A549 (cell line): ENCODE data around the gene DSPP. TPM values are rescaled to one million over a fixed set of nuclear protein-coding genes. Genes with fewer than 3 reads are reported as not detected.

Source experiments
- ATAC-seq, 2 experiments: fragments of 200-7000 bp in 1 of 2; fragments of >200 bp in 1 of 2; cut with Nextera tagmentation in 1 of 2; cut with Tn5 transposase in 1 of 2; 3 replicates each; pipeline versions ENCODE4 v1.8.0 to v1.9.1; 2018 to 2020; ENCODE audit warnings: mild to moderate bottlenecking in 1 of 2, moderate library complexity in 1 of 2
- CTCF ChIA-PET: fragments of 300-600 bp; sonication (Branson Sonifier 250); formaldehyde crosslinking; extraction: SDS; loops from one replicate; lab custom pipeline; 2021; ENCODE audit warnings: antibody characterized with exemption, inconsistent platforms; lab: Yijun Ruan, JAX
- POLR2A ChIA-PET: fragments of 350-600 bp; formaldehyde crosslinking; extraction: SDS; loops from one replicate; lab custom pipeline; 2021; ENCODE audit warnings: antibody characterized with exemption, inconsistent platforms; lab: Yijun Ruan, JAX
- DNase-seq, 2 experiments: peaks; one replicate each; pipeline versions ENCODE4 v3.0.0 to v3.0.0-alpha.2; 2011 to 2016; ENCODE audit warnings: low read depth in 1 of 2, low spot score in 1 of 2
- FAIRE-seq: peaks from 2 replicates; lab custom pipeline; 2011; peaks lifted over from hg19 to GRCh38; lab: Jason Lieb, UNC
- H3K27ac ChIP-seq, 2 experiments: fragments of >200 bp; sonication (Bioruptor Twin); formaldehyde crosslinking; 3 replicates each; pipeline ENCODE4 v1.5.1; 2016 to 2017
- H3K4me1 ChIP-seq: fragments of >200 bp; sonication (Bioruptor Twin); formaldehyde crosslinking; 3 replicates; pipeline ENCODE4 v1.6.1; 2016
- H3K4me2 ChIP-seq: fragments of >200 bp; sonication (Bioruptor Twin); formaldehyde crosslinking; 3 replicates; pipeline ENCODE4 v1.6.1; 2016
- H3K4me3 ChIP-seq: fragments of >200 bp; sonication (Bioruptor Twin); formaldehyde crosslinking; 3 replicates; pipeline ENCODE4 v1.5.1; 2016
- H3K9me3 ChIP-seq: fragments of >200 bp; sonication (Bioruptor Twin); formaldehyde crosslinking; 3 replicates; pipeline ENCODE4 v1.6.1; 2016
- CBX2 ChIP-seq: fragments of 200-600 bp; sonication (generic); IDR thresholded peaks from 2 replicates; pipeline ENCODE4 v1.6.1; 2016; ENCODE audit warnings: low read depth, mild to moderate bottlenecking, borderline replicate concordance
- CHD2 ChIP-seq: fragments of 150-350 bp; IDR thresholded peaks from 2 replicates; pipeline ENCODE4 v1.6.1; 2014; ENCODE audit warnings: low read length; ENCODE audit not compliant: partially characterized antibody
- CHD4 ChIP-seq: fragments of 200-600 bp; sonication (generic); IDR thresholded peaks from 2 replicates; pipeline ENCODE4 v1.6.1; 2016; ENCODE audit warnings: antibody characterized with exemption, mild to moderate bottlenecking, borderline replicate concordance
- E2F6 ChIP-seq: IDR thresholded peaks from 2 replicates; pipeline ENCODE4 v1.6.1; 2012; ENCODE audit warnings: low read depth, borderline replicate concordance
- EP300 ChIP-seq, 2 experiments: fragments of >200 bp; sonication (Bioruptor Twin); formaldehyde crosslinking; IDR thresholded peaks; 2 replicates in 1 of 2; 3 replicates in 1 of 2; pipeline ENCODE4 v1.6.1; 2016 to 2017
- HDAC2 ChIP-seq: fragments of 200-600 bp; sonication (generic); IDR thresholded peaks from 2 replicates; pipeline ENCODE4 v1.6.1; 2016
- HEYL ChIP-seq: fragments of 250-450 bp; sonication (Bioruptor Pico); IDR thresholded peaks from 2 replicates; pipeline ENCODE4 v1.8.0; 2021; ENCODE audit warnings: mild to moderate bottlenecking, moderate library complexity
- HOXA7 ChIP-seq: fragments of 250-450 bp; sonication (Bioruptor Pico); IDR thresholded peaks from 2 replicates; pipeline ENCODE4 v1.5.0; 2020; ENCODE audit warnings: mild to moderate bottlenecking, moderate library complexity
- HOXB5 ChIP-seq: fragments of 250-450 bp; sonication (Bioruptor Pico); IDR thresholded peaks from 2 replicates; pipeline ENCODE4 v1.5.0; 2020; ENCODE audit warnings: mild to moderate bottlenecking, moderate library complexity
- KDM5A ChIP-seq: fragments of 200-600 bp; sonication (generic); IDR thresholded peaks from 2 replicates; pipeline ENCODE4 v1.6.1; 2016; ENCODE audit warnings: antibody characterized with exemption, mild to moderate bottlenecking
- MAFK ChIP-seq: fragments of 450-650 bp; IDR thresholded peaks from 2 replicates; pipeline ENCODE4 v1.6.1; 2014; ENCODE audit not compliant: partially characterized antibody
- MAZ ChIP-seq: fragments of 150-350 bp; IDR thresholded peaks from 2 replicates; pipeline ENCODE4 v1.6.1; 2014; ENCODE audit warnings: antibody characterized with exemption, low read depth, low read length, borderline replicate concordance
- MYC ChIP-seq: IDR thresholded peaks from 2 replicates; pipeline ENCODE4 v1.6.1; 2012; ENCODE audit warnings: mild to moderate bottlenecking, inconsistent platforms, low read length, improper control_type of control experiment, borderline replicate concordance
- NFE2L2 ChIP-seq: fragments of 150-350 bp; conservative IDR thresholded peaks from 2 replicates; pipeline ENCODE4 v1.6.1; 2014; ENCODE audit warnings: low read length
- NR3C1 ChIP-seq: fragments of >200 bp; sonication (Bioruptor Twin); formaldehyde crosslinking; IDR thresholded peaks from 3 replicates; pipeline ENCODE4 v1.6.1; 2017
- POLR2AphosphoS2 ChIP-seq: conservative IDR thresholded peaks from 2 replicates; pipeline ENCODE4 v1.6.1; 2012; ENCODE audit warnings: low read length, improper control_type of control experiment, inconsistent platforms
- RAD21 ChIP-seq, 2 experiments: fragments of >200 bp in 1 of 2; sonication (Bioruptor Twin) in 1 of 2; formaldehyde crosslinking in 1 of 2; IDR thresholded peaks in 1 of 2; conservative IDR thresholded peaks in 1 of 2; 2 replicates in 1 of 2; 3 replicates in 1 of 2; pipeline ENCODE4 v1.6.1; 2012 to 2018; ENCODE audit warnings: inconsistent platforms in 1 of 2
- RARB ChIP-seq: fragments of 250-450 bp; sonication (Bioruptor Pico); IDR thresholded peaks from 2 replicates; pipeline ENCODE4 v1.8.0; 2021; ENCODE audit warnings: mild to moderate bottlenecking, moderate library complexity
- REST ChIP-seq: fragments of 200-600 bp; sonication (generic); IDR thresholded peaks from 2 replicates; pipeline ENCODE4 v1.6.1; 2016; ENCODE audit warnings: antibody characterized with exemption, mild to moderate bottlenecking, moderate library complexity
- RNF2 ChIP-seq: fragments of 200-600 bp; sonication (generic); IDR thresholded peaks from 2 replicates; pipeline ENCODE4 v1.6.1; 2016; ENCODE audit warnings: low read depth, mild to moderate bottlenecking, antibody characterized with exemption, moderate library complexity, borderline replicate concordance
- TFCP2L1 ChIP-seq: fragments of 250-450 bp; sonication (Bioruptor Pico); IDR thresholded peaks from 2 replicates; pipeline ENCODE4 v1.5.0; 2021; ENCODE audit warnings: mild to moderate bottlenecking
- TP53 ChIP-seq: fragments of 250-450 bp; sonication (Bioruptor Pico); IDR thresholded peaks from 2 replicates; pipeline ENCODE4 v1.5.0; 2021; ENCODE audit warnings: mild to moderate bottlenecking, moderate library complexity
- ZSCAN20 ChIP-seq: fragments of 250-450 bp; sonication (Bioruptor Pico); IDR thresholded peaks from 2 replicates; pipeline ENCODE4 v1.8.0; 2022; ENCODE audit warnings: mild to moderate bottlenecking, moderate library complexity
- WGBS: methylation state at CpG from one replicate; pipeline ENCODE4 v1.1.6; 2017; ENCODE audit errors: missing lambda C conversion rate; 5-methylcytosine and 5-hydroxymethylcytosine counted together
- polyA plus RNA-seq, 4 experiments: library from polyadenylated mRNA; depleted of rRNA in 3 of 4; stranded (reverse); fragments of >200 nt; fragmentation: RNase III in 1 of 4; extraction: RNeasy Plus Mini Kit Qiagen cat#74134 plus additional on column Dnase treatment in 1 of 4; gene quantifications; 2 replicates in 3 of 4; 3 replicates in 1 of 4; pipeline ENCODE4 v1.2.3, GENCODE V29; 2011 to 2017
- TF ChIP-seq, protein P1 (sequence below): fragments of >200 bp; sonication (Bioruptor Twin); formaldehyde crosslinking; IDR thresholded peaks from 3 replicates; pipeline ENCODE4 v1.6.1; 2016
- TF ChIP-seq, protein P2 (sequence below): fragments of >200 bp; sonication (Bioruptor Twin); formaldehyde crosslinking; IDR thresholded peaks from 2 replicates; pipeline ENCODE4 v1.6.1; 2016
- TF ChIP-seq, protein P3 (sequence below): IDR thresholded peaks from 2 replicates; pipeline ENCODE4 v1.6.1; 2012

DSPP gene
- polyA plus RNA-seq, 2 of the 4 experiments (the other 2 are of a cell fraction), result not detected

DNA sequence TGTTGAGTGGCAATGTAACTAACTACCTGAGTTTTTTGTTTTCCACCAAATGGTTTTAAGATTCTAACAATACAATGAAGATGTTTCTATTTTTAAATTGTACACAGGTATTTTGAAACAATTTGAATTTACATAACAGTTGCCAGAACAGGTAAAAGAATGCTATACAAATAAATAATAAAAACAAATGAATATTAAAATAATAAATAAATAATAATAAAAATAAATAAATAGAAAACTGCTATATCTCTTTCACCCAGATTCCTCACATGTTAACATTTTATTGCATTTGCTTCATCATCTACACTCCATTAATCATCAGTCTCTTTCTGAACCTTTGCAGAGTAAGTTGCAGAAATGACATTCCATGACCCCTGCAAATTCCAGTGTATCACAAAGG lies 32.3 kb upstream of the DSPP start:
- FAIRE-seq, result no peak
- Histone ChIP-seq H3K4me1 (no peaks in the 10 kb centered on the region), H3K4me2 (no peak overlapping the region), H3K27ac (no peak overlapping the region), H3K4me3 (no peak overlapping the region), H3K9me3 (no peaks in the 10 kb centered on the region)
- TF ChIP-seq NFE2L2 (no peak), CHD4 (no peak), MYC (no peak), HOXA7 (CRISPR knock-in tag) (no peak), TFCP2L1 (CRISPR knock-in tag) (no peak), NR3C1 (no peak)
- no peak for ATAC-seq
- no peak for DNase-seq
- POLR2A ChIA-PET, result no interaction called here
- CTCF ChIA-PET, result no interaction called here

- Histone ChIP-seq H3K27ac (no peak overlapping the region), H3K4me3 (no peak overlapping the region), H3K4me1 (no peaks in the 10 kb centered on the region), H3K9me3 (no peaks in the 10 kb centered on the region), H3K4me2 (no peak overlapping the region)
- FAIRE-seq, result no peak
- 76% methylated on average over 2 of the region's 2 CpGs for WGBS
- no peak for TF ChIP-seq MAZ
- peak; percentile 75 for TF ChIP-seq MAFK
- TF ChIP-seq HEYL (CRISPR knock-in tag), result no peak
- CTCF ChIA-PET, result no interaction called here
- no peak for DNase-seq
- ATAC-seq, result no peak
- POLR2A ChIA-PET, result no interaction called here
Observed at GRCh38 chr4:87579478-87579877, 28.9 kb upstream of the DSPP start.

- CTCF ChIA-PET, result no interaction called here
Observed at GRCh38 chr4:87580057-87580456, 28.3 kb upstream of the DSPP start.

More at GRCh38 chr4:87580057-87580456, 28.3 kb upstream of the DSPP start:
- TF ChIP-seq CBX2, result no peak
- TF ChIP-seq MAFK, result no peak
- no peak for TF ChIP-seq CHD2
- TF ChIP-seq CHD4, result no peak
- no peak for TF ChIP-seq TP53 (CRISPR knock-in tag)
- no peak for TF ChIP-seq HDAC2
- TF ChIP-seq RARB (CRISPR knock-in tag), result no peak
- no peak for TF ChIP-seq RAD21 (conservative IDR thresholded peaks at IDR 0.05 in 1 of 2, IDR thresholded peaks at IDR 0.05 in 1 of 2)
- TF ChIP-seq ZSCAN20 (CRISPR knock-in tag), result no peak
- TF ChIP-seq EP300 (IDR thresholded peaks at IDR 0.05), result no peak
- TF ChIP-seq, protein P1, sequence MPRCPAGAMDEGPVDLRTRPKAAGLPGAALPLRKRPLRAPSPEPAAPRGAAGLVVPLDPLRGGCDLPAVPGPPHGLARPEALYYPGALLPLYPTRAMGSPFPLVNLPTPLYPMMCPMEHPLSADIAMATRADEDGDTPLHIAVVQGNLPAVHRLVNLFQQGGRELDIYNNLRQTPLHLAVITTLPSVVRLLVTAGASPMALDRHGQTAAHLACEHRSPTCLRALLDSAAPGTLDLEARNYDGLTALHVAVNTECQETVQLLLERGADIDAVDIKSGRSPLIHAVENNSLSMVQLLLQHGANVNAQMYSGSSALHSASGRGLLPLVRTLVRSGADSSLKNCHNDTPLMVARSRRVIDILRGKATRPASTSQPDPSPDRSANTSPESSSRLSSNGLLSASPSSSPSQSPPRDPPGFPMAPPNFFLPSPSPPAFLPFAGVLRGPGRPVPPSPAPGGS, result no peak
- no peak for TF ChIP-seq KDM5A
- no peak for TF ChIP-seq POLR2AphosphoS2
- no peak for TF ChIP-seq E2F6
- no peak for TF ChIP-seq REST
- TF ChIP-seq RNF2, result no peak
- TF ChIP-seq HOXB5, result no peak
- TF ChIP-seq, protein P2, sequence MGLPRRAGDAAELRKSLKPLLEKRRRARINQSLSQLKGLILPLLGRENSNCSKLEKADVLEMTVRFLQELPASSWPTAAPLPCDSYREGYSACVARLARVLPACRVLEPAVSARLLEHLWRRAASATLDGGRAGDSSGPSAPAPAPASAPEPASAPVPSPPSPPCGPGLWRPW, result no peak
- TF ChIP-seq, protein P3, sequence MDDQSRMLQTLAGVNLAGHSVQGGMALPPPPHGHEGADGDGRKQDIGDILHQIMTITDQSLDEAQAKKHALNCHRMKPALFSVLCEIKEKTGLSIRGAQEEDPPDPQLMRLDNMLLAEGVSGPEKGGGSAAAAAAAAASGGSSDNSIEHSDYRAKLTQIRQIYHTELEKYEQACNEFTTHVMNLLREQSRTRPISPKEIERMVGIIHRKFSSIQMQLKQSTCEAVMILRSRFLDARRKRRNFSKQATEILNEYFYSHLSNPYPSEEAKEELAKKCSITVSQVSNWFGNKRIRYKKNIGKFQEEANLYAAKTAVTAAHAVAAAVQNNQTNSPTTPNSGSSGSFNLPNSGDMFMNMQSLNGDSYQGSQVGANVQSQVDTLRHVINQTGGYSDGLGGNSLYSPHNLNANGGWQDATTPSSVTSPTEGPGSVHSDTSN, result no peak
- 58% methylated on average over 3 of the region's 3 CpGs for WGBS
- Histone ChIP-seq H3K4me3 (no peak overlapping the region), H3K27ac (no peak overlapping the region), H3K9me3 (no peaks in the 10 kb centered on the region), H3K4me2 (no peak overlapping the region), H3K4me1 (no peaks in the 10 kb centered on the region)
- DNase-seq (no peak), ATAC-seq (no peak), FAIRE-seq (no peak)
- POLR2A ChIA-PET, result no interaction called here
